HG03139 (cell line): ENCODE results near the gene CACNA1G.

Experiments
- ATAC-seq: cut with Tn5 transposase; IDR thresholded peaks from one replicate; pipeline ENCODE4 v1.9.1; 2021; ENCODE audit not compliant: unreplicated experiment

The CACNA1G gene

GRCh38 chr17:50642722-50643656 is 82.5 kb downstream of the CACNA1G start:
- no peak for ATAC-seq

DNA sequence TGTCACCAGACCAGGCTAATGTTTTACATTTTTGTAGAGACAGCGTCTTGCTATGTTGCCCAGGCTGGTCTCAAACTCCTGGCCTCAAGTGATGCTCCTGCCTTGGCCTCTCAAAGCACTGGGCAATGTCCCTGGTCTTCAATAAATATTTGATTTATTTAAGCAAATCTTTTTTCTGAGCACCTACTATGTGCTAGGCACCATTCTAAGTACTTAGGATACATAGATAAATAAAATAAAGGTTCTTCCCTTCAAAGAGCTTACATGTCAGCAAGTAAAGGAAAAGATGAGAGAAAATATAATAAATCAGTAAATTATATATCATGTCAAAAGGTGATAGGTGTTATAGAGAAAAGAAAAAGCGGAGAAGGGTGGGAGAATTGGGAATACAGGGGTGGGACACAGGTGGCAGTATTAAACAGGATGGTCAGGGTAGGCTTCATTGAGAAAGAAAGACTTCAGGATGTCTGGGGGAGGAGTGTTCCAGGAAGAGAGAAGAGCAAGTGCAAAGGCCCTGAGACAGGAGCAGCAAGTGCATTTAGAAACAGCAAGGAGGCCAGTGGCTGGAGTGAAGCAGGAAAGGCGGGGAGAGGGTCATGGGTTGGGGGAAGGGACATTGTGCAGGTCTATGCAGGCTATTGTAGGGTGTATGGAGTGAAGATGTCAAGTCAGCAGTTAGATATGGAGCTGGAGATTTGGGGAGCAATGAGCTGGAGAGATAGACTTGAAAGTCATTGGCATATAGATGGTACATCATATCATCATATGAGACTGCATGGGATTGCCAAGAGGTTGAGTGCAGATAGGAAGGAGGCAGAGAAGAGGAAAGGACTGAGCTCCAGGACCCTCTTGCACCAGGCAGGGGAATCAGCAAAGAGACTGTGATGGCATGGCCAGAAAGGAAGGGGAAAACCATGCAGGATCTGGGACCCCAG is 85.5 kb downstream of the CACNA1G start:
- ATAC-seq = no peak

- ATAC-seq = no peak
Observed at GRCh38 chr17:50647187-50647586, 86.7 kb downstream of the CACNA1G start.

DNA sequence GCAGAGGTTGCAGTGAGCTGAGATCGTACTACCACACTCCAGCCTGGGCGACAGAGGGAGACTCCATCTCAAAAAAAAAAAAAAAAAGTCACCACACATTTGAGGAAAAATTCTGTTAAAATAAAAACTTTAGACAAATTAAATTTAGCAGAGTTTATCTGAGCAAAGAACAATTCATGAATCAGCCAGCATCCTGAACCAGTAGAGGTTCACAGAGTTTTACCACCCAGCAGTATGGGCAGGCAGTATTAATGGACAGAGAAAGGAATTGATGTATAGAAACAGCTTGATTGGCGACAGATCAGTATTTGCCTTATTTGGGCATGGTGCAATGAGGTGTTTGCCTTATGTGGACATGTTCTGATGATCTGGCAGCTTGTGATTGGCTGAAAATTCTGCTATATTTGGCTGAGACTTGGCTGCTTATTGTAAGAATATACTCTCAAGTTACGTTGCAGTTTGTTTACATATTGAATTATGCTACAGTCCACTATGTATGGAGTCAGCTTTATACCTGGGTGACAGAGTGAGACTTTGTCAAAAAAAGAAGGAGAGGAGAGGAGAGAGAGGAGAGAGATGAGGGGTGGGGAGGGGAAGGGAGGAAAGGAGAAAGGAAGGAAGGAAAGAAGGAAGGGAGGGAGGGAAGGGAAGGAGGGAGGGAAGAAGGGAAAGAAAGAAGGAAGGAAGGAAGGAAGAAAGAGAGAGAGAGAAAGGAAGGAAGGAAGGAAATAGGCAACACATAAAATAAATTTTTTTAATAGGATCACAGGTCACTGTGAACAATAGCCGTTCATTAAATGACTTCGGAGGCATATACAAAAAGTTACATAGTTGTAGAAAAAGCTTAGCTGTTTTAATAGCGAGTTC is 88.8 kb downstream of the CACNA1G start:
- ATAC-seq = no peak

- no peak for ATAC-seq
Observed at GRCh38 chr17:50651661-50652060, 91.1 kb downstream of the CACNA1G start.

DNA sequence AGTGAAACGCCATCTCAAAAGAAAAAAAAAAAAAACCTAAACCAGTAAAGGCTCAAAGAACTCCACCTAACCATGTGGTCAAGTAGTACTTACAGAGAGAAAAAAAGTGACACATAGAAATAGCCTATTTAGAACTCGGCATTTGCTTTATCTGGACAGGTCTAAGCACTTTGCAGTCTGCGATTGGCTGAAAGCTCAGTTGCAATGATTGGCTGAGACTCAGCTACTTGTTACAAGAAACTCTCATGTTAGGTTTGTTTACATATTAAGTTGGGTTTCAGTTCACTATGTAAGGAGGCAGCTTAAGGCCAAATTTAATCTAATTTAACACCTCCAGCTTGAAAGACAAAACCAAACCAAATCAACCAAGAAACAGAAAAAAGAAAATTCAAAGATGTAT is 93.2 kb downstream of the CACNA1G start:
- no peak for ATAC-seq

DNA sequence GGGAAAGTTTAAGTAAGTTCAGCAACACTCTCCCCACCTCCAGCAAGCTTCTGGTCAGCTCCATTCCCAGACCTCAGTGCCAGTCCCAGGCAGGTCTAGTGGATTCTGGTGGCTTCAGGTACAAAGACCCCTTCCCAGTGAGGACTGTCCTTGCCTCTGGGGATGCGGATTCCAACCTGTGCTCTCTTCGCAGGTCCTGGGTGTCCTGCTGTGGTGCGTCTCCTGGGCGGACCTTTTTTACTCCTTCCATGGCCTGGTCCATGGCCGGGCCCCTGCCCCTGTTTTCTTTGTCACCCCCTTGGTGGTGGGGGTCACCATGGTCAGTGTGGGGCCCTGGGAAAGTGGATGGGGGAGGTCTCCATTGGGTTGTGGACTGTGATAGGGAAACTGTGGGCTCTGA is 96.0 kb downstream of the CACNA1G start:
- ATAC-seq = no peak

DNA sequence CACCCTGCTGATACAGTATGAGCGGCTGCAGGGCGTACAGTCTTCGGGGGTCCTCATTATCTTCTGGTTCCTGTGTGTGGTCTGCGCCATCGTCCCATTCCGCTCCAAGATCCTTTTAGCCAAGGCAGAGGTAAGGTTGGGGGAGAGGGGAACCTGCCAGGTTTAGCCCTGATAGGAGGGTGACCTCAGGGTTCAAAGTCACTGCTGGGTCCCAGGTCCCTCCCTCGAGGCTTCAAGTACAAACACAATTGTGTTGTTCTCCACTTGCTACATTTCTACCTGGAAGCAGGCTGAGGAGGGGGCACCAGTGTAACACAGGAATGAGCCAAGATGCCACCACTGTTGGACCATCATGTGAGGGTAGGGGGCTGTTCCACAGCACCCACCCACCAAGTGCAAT is 96.5 kb downstream of the CACNA1G start:
- no peak for ATAC-seq

- ATAC-seq = no peak
Observed at GRCh38 chr17:50657627-50658026, 97.1 kb downstream of the CACNA1G start.

DNA sequence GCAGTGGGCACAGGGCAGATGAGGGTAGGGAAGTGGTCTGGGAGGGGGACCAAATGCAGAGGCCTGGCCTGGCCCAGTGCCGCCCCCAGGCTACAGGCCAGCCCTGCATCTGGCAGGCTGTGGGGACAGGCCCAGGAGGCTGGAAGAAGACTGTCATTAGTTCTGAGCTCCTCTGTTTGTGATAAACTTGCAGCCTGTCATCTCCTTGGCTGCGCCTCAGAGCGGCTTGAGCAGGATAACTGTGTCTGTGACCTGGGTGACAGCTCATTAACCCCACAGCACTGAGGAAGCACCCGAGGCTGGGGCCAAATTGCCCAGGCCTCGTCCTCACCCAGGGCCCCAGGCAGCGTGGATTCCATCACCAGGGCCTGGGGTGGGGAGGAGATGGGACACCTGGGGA is 98.1 kb downstream of the CACNA1G start:
- no peak for ATAC-seq

DNA sequence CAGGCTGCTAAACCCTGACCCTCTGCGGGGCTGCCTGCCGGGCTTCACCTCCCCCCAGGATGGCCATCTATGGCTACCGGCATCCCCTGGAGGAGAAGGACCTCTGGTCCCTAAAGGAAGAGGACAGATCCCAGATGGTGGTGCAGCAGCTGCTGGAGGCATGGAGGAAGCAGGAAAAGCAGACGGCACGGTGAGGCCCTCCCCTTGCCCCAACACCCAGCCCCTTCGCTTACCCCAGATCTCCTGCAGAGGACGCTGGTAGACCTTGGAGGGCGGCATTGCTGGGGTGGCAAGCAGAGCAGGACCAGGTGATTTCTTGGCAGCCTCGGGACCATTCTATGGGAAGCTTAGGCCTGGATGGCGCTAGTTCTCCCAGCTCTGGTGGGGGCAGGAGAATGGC is 98.7 kb downstream of the CACNA1G start:
- no peak for ATAC-seq

- no peak for ATAC-seq
Observed at GRCh38 chr17:50660042-50660886, 99.7 kb downstream of the CACNA1G start.

GRCh38 chr17:50660887-50661345 is 100.4 kb downstream of the CACNA1G start:
- ATAC-seq = no peak

DNA sequence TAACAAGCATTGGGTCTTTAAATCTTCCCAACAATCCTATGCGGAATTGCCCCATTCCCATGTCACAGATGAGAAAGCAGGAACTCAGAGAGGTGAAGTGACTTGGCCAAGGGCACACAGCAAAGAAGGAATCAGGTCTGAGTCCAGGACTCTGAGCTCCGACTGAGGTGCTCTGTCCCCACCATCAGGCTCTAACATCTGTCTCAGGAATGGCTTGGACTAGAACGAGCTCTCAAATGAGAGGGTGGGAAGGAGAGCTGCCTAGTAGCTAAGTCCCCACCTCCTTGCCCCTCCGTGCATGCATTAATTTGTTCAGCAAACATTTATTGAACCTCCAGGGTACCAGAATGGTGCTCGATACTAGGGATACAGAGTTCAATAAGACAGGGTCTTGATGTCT is 100.8 kb downstream of the CACNA1G start:
- no peak for ATAC-seq

DNA sequence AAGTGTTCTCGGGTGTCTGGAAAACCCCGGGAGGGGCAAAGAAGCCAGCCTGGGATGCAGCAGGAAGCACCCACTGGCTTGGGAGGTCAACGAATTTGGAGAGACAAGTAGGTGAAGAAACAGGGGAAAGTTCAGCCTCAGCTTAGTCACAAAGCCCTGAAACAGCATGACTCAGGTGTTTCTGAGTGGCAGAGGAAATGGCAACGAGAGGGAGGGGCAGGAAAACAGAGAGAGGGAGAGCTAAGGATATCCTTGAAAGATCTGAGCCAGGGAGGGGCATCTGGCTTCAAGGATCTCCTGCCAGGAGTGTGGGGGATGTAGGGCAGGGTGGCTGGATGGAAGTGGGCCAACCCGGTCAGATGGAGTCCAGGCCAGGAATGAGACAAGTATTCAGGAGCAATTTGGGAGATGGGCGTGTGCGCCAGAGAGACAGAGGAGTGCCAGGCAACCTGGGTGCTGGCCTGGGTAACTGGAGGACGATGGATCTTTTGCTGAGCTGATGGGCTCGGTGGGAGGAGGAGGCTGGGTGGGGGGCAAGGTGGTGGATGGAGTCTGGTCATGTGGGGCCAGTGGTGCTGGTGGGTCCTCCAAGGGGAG is 101.4 kb downstream of the CACNA1G start:
- no peak for ATAC-seq

GRCh38 chr17:50662632-50663225 is 102.2 kb downstream of the CACNA1G start:
- no peak for ATAC-seq

GRCh38 chr17:50663812-50664374 is 103.4 kb downstream of the CACNA1G start:
- ATAC-seq = no peak

- ATAC-seq = no peak
Observed at GRCh38 chr17:50664788-50665458, 104.4 kb downstream of the CACNA1G start.
